ENCODE results near the gene LMOD2.

Gene LMOD2

DNA sequence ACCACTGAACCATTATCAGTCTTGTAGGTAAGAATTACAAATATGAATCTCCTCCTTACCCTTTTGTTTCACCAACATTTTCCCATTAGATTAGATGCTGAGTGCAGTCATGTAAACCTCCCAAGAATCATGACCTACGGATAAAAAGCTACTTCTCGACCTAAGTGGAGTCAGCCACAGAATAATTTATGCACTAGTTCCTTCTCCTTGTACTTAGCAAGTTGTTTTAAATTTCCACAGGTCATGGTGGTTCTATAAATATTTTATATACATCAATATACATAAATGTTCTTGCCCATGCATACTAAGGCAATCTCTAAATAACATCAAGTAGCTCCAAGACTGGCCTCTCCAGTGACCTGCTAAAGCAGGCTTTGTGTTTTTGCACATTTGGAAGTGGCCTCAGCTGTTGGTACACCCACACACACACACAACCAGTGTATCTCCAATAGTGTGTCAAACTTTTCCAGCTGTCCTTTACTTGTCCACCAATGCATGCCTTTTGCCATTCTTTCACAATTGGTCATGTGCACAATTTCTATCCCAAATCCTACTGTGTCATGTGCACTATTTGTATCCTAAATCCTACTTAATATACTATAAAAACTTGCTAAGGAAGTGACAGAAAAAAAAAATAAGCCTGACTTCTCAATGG is 21.5 kb downstream of the LMOD2 start:
- TF ChIP-seq, protein P1, sequence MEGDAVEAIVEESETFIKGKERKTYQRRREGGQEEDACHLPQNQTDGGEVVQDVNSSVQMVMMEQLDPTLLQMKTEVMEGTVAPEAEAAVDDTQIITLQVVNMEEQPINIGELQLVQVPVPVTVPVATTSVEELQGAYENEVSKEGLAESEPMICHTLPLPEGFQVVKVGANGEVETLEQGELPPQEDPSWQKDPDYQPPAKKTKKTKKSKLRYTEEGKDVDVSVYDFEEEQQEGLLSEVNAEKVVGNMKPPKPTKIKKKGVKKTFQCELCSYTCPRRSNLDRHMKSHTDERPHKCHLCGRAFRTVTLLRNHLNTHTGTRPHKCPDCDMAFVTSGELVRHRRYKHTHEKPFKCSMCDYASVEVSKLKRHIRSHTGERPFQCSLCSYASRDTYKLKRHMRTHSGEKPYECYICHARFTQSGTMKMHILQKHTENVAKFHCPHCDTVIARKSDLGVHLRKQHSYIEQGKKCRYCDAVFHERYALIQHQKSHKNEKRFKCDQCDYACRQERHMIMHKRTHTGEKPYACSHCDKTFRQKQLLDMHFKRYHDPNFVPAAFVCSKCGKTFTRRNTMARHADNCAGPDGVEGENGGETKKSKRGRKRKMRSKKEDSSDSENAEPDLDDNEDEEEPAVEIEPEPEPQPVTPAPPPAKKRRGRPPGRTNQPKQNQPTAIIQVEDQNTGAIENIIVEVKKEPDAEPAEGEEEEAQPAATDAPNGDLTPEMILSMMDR (IDR thresholded peaks at IDR 0.05; ENCODE audit: insufficient read depth, missing control alignments) = no peak
- no peak for FAIRE-seq
- no peak for DNase-seq (ENCODE audit: insufficient read length, low spot score)

DNA sequence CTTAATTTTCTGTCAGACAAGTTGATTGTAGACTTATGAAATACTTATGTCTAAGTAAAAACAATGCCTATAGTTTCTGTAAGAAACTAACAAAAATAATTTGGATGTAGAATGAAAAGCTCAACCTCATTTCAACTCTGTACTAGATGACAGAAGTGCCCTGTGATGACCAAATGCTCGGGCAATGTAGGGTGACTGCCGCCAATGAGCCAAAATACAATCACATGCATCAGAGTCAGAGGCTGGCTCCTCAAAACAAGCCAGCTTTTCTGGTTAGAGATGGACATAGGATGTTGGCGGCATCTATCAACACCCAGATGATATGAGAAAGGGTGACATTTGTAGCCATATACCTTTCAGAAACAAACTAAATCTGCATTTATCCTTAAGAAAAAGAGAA is 23.9 kb downstream of the LMOD2 start:
- no peak for FAIRE-seq
- DNase-seq (ENCODE audit: insufficient read length, low spot score) = no peak
- TF ChIP-seq, protein P1 (IDR thresholded peaks at IDR 0.05; ENCODE audit: insufficient read depth, missing control alignments) = no peak

DNA sequence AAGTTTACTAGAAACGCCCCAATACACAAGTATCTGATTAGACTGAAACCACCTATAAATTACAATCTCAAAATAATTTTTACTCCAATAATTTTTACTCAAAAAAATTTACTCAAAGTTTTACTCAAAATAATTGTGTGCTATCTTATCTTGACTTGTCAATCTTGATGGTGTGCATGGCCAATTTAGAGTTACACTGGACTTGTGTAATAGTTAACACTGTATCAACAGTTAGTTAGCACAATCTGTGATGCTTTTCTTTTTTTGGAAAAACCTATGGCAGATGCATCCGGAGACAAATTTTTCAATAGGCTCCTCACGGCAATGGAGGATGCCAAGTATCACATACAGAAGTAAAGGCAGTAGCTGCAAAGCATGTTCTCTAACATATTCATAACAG is 24.9 kb downstream of the LMOD2 start:
- FAIRE-seq (no peak), DNase-seq (ENCODE audit: insufficient read length, low spot score) (no peak)
- TF ChIP-seq, protein P1 (IDR thresholded peaks at IDR 0.05; ENCODE audit: insufficient read depth, missing control alignments) = no peak

DNA sequence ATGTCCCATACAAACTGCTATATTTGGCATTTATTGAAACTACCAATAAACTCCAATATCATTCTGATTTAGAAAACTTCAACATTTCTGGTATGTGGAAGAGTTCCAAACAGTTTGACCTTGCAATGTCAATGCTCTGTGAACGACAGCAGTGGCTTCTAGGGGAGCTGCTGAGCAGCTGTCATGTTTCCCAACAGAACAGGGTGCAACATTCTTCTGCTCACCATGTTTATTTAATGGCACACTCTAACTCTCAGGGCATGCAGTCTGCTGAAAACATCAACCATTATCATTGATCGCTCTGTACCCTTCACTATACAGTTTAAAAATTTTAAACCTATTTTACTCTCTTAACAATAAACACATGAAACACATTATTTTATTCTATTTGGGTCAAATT is 25.9 kb downstream of the LMOD2 start:
- no peak for FAIRE-seq
- TF ChIP-seq, protein P1 (IDR thresholded peaks at IDR 0.05; ENCODE audit: insufficient read depth, missing control alignments) = no peak

DNA sequence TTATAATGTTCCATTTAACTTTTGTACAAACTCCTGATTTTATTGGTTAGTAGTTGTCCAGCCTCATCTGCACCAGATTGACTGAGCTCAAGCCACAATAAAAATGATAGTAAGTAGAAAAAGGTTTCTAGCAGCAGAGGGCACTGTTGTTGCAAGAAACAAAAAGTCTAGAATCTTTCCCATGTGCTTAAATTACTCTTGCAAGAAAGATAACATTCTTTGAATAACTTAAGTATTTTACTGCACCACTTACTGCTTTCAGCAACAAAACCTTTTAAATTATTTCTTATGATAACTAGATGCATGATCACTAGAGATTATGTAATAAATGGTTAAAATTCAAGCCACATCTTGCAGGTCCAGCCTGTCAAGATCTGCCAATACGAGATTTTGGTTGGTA is 27.0 kb downstream of the LMOD2 start:
- TF ChIP-seq, protein P1 (IDR thresholded peaks at IDR 0.05; ENCODE audit: insufficient read depth, missing control alignments) = peak; percentile 67
- FAIRE-seq (peak; percentile 51), DNase-seq (ENCODE audit: insufficient read length, low spot score) (no peak)

More for the DNA sequence above, 25.9 kb downstream of the LMOD2 start:
- no peak for DNase-seq (ENCODE audit: insufficient read length, low spot score)

DNA sequence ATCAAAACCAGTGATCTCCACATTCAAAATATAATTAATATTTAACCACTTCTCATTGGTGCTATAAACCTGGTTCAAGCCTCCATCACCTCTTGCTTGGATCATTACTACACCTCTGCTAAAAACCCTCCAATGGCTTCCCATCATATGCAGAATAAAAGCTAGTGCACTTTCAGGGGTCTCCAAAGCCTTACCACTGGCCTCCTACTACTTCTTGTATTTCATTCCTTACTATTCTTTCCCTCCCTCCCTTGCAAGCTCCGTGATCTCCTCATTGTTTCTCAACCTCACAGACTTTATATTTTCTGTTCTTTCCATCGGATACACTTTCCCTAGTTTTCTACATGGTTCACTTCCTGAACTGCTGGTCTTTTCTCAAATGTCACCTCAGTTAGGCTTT is 31.5 kb downstream of the LMOD2 start:
- DNase-seq (ENCODE audit: insufficient read length, low spot score) (no peak), FAIRE-seq (no peak)
- TF ChIP-seq, protein P1 (IDR thresholded peaks at IDR 0.05; ENCODE audit: insufficient read depth, missing control alignments) = no peak

DNA sequence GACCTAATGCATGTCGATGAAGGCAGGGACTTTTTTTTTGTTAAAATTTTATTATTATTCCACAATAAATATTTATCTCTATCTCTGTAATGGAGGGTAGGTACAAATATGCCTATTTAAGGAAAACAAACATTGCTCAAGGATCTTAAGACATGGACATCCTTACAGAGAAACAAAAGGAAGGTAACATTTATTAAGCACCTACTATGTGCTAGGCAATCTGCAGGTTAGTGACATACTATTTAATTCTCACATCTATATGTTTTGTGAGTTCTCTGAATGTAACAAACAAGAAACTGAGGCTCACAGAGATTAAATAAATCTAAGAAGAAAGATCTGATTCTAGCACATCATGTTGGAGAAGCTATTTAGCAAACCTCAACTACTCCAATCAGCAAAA is 32.1 kb downstream of the LMOD2 start:
- TF ChIP-seq, protein P1 (IDR thresholded peaks at IDR 0.05; ENCODE audit: insufficient read depth, missing control alignments) = no peak
- FAIRE-seq (no peak), DNase-seq (ENCODE audit: insufficient read length, low spot score) (no peak)
